NT2/D1 (cell line): ENCODE measurements around the gene KCNG2.

ENCODE experiments used
- DNase-seq: peaks from one replicate; pipeline ENCODE4 v3.0.0-alpha.2; 2011; ENCODE audit warnings: low read depth, low spot score
- H3K27me3 ChIP-seq: 2 replicates; pipeline ENCODE4 v1.6.0; 2011; ENCODE audit warnings: mild to moderate bottlenecking; ENCODE audit not compliant: insufficient read length, insufficient read depth
- H3K36me3 ChIP-seq: 2 replicates; pipeline ENCODE4 v1.6.1; 2011; ENCODE audit warnings: mild to moderate bottlenecking, low read length, mixed read lengths; ENCODE audit not compliant: insufficient read depth, insufficient read length
- H3K4me1 ChIP-seq: 2 replicates; pipeline ENCODE4 v1.5.1; 2011; ENCODE audit not compliant: insufficient read depth, insufficient read length
- H3K4me3 ChIP-seq: 2 replicates; pipeline ENCODE4 v1.5.1; 2011; ENCODE audit warnings: low read depth; ENCODE audit not compliant: insufficient read length
- H3K9ac ChIP-seq: 2 replicates; pipeline ENCODE4 v1.6.0; 2011; ENCODE audit warnings: low read depth; ENCODE audit not compliant: insufficient read length
- H3K9me3 ChIP-seq: 2 replicates; pipeline ENCODE4 v1.5.1; 2011; ENCODE audit warnings: mild to moderate bottlenecking, low read length; ENCODE audit not compliant: insufficient read depth
- SUZ12 ChIP-seq: IDR thresholded peaks from 2 replicates; pipeline ENCODE4 v1.6.1; 2011; ENCODE audit not compliant: insufficient read length, insufficient read depth; ENCODE audit errors: extremely low read depth
- YY1 ChIP-seq: IDR thresholded peaks from 2 replicates; pipeline ENCODE4 v1.6.1; 2011; ENCODE audit not compliant: insufficient read length, insufficient read depth
- ZNF274 ChIP-seq: IDR thresholded peaks from 2 replicates; pipeline ENCODE4 v1.6.1; 2011; ENCODE audit warnings: mild to moderate bottlenecking, low read depth, low read length

KCNG2 gene

DNA sequence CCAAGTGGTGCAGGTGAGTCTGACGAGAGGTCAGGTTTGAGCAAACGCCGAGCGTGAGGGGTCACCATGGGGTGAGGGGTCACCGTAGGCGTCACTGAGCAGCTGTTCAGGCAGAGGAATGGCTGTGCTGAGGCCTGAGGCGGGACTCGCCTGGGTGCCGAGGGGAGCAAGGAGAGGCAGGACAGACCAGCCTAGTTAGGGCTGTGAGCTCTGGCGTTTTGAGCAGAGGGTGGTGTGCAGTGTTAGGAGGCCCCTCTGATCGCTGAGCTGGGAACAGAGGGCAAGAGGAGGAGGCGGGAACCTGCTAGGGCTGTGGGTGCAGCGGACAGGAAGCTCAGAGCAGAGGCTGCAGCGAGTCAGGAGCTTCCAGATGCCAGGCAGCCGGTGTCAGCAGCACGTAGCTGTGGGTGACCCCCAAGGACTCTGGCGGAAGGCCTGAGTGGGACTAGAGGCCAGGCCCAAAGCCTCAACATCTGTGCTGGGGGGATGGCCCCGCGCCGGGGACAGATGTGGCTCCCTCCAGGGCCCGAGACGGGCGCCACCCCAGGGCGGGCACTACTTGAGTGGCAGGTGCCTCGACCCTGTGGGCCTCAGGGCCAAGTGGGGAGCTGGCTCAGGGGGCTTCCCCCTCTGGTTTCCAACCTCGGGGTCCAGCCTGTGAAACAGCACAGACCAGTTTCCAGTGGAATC, 55.7 kb downstream of the KCNG2 start:
- Histone ChIP-seq H3K36me3 (no peaks in the 10 kb centered on the region), H3K9me3 (no peaks in the 10 kb centered on the region), H3K4me3 (no peak overlapping the region), H3K9ac (no peak overlapping the region), H3K4me1 (peaks cover 2% of the 10 kb centered on the region), H3K27me3 (peaks cover 8% of the 10 kb centered on the region)
- TF ChIP-seq YY1 (no peak), SUZ12 (no peak), ZNF274 (no peak)
- DNase-seq = no peak

DNA sequence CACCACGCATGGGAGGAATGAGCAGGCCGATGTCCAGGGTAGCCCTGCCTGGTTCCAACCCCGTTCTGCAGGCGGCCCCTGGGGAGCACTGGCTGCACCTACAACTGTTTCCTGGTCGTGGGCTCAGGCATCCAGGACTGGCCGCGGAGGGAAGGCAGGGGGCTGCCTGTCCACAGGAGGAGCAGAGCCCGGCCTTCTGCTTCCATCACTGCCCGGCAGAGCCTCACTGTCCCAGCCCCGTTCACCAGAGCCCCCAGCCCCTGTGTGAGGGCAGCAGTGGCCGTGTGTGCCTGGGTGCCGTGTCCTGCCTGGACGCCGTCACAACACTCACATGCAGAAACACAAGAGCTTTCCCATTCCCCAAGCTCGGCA, 56.2 kb downstream of the KCNG2 start:
- DNase-seq = no peak
- Histone ChIP-seq H3K4me3 (no peak overlapping the region), H3K9me3 (no peaks in the 10 kb centered on the region), H3K27me3 (peaks cover 8% of the 10 kb centered on the region), H3K4me1 (peaks cover 2% of the 10 kb centered on the region), H3K36me3 (no peaks in the 10 kb centered on the region), H3K9ac (no peak overlapping the region)
- TF ChIP-seq SUZ12 (no peak), YY1 (no peak), ZNF274 (no peak)

- TF ChIP-seq ZNF274 (no peak), YY1 (no peak), SUZ12 (no peak)
- no peak overlapping the region for H3K4me3 ChIP-seq
- H3K4me1 ChIP-seq = peaks cover 2% of the 10 kb centered on the region
- H3K9ac ChIP-seq = no peak overlapping the region
- peaks cover 8% of the 10 kb centered on the region for H3K27me3 ChIP-seq
- no peaks in the 10 kb centered on the region for H3K36me3 ChIP-seq
- no peak for DNase-seq
- no peaks in the 10 kb centered on the region for H3K9me3 ChIP-seq
Measured at GRCh38 chr18:79855147-79855933, 57.6 kb downstream of the KCNG2 start.

GRCh38 chr18:79856119-79857007, 58.6 kb downstream of the KCNG2 start:
- peaks cover 2% of the 10 kb centered on the region for H3K4me1 ChIP-seq
- H3K27me3 ChIP-seq = peaks cover 8% of the 10 kb centered on the region
- H3K9ac ChIP-seq = peak overlapping the region; percentile 9
- TF ChIP-seq YY1 = no peak
- no peak for TF ChIP-seq ZNF274
- TF ChIP-seq SUZ12 = no peak
- H3K9me3 ChIP-seq = no peaks in the 10 kb centered on the region
- peak; percentile 27 for DNase-seq
- H3K36me3 ChIP-seq = no peaks in the 10 kb centered on the region
- no peak overlapping the region for H3K4me3 ChIP-seq

DNA sequence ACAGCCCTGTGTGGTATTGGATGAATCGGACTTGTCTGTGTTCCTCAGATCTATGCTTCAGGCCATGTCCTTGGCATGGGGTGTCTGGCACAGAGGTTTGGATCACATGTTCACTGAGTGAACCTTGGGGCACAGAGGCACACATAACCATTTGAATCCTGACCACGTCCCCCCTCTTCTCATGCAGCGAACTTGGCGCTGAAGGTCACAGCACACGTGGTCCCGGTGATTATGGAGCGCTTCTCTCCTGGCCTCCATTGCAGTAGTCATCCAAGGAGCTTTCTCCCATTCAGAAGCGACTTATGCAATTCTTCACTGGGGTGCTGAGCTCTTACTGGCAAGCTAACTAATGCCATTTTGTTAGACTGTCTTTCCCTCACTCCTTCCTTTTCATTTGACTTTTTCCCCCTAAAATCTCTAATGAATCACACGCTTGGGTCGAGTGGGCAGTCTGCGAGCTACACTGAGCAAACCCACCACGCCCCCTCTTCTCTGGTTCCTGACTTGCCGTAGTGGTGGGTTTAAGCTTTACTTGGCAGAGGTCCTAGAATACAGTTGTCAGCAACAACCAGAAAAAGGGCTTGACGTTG, 59.4 kb downstream of the KCNG2 start:
- H3K9me3 ChIP-seq = no peaks in the 10 kb centered on the region
- no peak overlapping the region for H3K9ac ChIP-seq
- no peaks in the 10 kb centered on the region for H3K36me3 ChIP-seq
- TF ChIP-seq YY1 = no peak
- no peak for TF ChIP-seq ZNF274
- no peak for TF ChIP-seq SUZ12
- H3K27me3 ChIP-seq = peaks cover 8% of the 10 kb centered on the region
- no peak for DNase-seq
- no peak overlapping the region for H3K4me3 ChIP-seq
- H3K4me1 ChIP-seq = peaks cover 2% of the 10 kb centered on the region

GRCh38 chr18:79859314-79859713, 61.6 kb downstream of the KCNG2 start:
- H3K4me1 ChIP-seq = peaks cover 2% of the 10 kb centered on the region
- DNase-seq = no peak
- H3K27me3 ChIP-seq = peaks cover 8% of the 10 kb centered on the region
- H3K36me3 ChIP-seq = no peaks in the 10 kb centered on the region
- H3K9ac ChIP-seq = no peak overlapping the region
- no peaks in the 10 kb centered on the region for H3K9me3 ChIP-seq
- TF ChIP-seq YY1 = no peak
- TF ChIP-seq ZNF274 = no peak
- no peak for TF ChIP-seq SUZ12
- H3K4me3 ChIP-seq = no peak overlapping the region
